ENCODE measurements around the gene FRG2C. TPM values are rescaled to one million over a fixed set of nuclear protein-coding genes. Genes with fewer than 3 reads are reported as not detected.
"Not testable (repeated sequence)": the region's sequence is repeated elsewhere in the genome, so short reads cannot be mapped to it uniquely, and the experiment has no call there.

FRG2C gene
- total RNA-seq: not detected in 3 replicates
- long read RNA-seq: 0 reads

GRCh38 chr3:75664028-75664427 lies at the start of gene FRG2C:
FRG2C (plus strand) TSS chr3:75664328; CDS start chr3:75664380, 52 bp downstream.
- Mint-ChIP-seq H3K27me3 (ENCODE audit: low read depth) (peaks cover 24% of the 10 kb centered on the region), H3K9me3 (ENCODE audit: low read depth) (peaks cover 26% of the 10 kb centered on the region)
- not testable (repeated sequence) for DNase-seq (ENCODE audit: low spot score); H3K4me3 Mint-ChIP-seq (ENCODE audit: unreplicated experiment); H3K27ac Mint-ChIP-seq (ENCODE audit: unreplicated experiment); H3K36me3 Mint-ChIP-seq (ENCODE audit: low read depth); H3K4me1 Mint-ChIP-seq (ENCODE audit: low read depth)

- not testable (repeated sequence) for H3K36me3 Mint-ChIP-seq (ENCODE audit: low read depth); H3K27me3 Mint-ChIP-seq (ENCODE audit: low read depth); DNase-seq (ENCODE audit: low spot score); H3K9me3 Mint-ChIP-seq (ENCODE audit: low read depth); H3K4me1 Mint-ChIP-seq (ENCODE audit: low read depth); H3K27ac Mint-ChIP-seq (ENCODE audit: unreplicated experiment)
- H3K4me3 Mint-ChIP-seq (ENCODE audit: unreplicated experiment): peak overlapping the region; percentile 67
Measured at GRCh38 chr3:75618666-75619305, 45.3 kb upstream of the FRG2C start.

GRCh38 chr3:75619481-75620031 lies 44.6 kb upstream of the FRG2C start:
- H3K36me3 Mint-ChIP-seq (ENCODE audit: low read depth); H3K27me3 Mint-ChIP-seq (ENCODE audit: low read depth); H3K4me1 Mint-ChIP-seq (ENCODE audit: low read depth); DNase-seq (ENCODE audit: low spot score); H3K9me3 Mint-ChIP-seq (ENCODE audit: low read depth): not testable (repeated sequence)
- TF ChIP-seq CTCF (IDR thresholded peaks at IDR 0.05): peak; percentile 41
- Mint-ChIP-seq H3K4me3 (ENCODE audit: unreplicated experiment) (peak overlapping the region; percentile 64), H3K27ac (ENCODE audit: unreplicated experiment) (peak overlapping the region; percentile 23)

DNA sequence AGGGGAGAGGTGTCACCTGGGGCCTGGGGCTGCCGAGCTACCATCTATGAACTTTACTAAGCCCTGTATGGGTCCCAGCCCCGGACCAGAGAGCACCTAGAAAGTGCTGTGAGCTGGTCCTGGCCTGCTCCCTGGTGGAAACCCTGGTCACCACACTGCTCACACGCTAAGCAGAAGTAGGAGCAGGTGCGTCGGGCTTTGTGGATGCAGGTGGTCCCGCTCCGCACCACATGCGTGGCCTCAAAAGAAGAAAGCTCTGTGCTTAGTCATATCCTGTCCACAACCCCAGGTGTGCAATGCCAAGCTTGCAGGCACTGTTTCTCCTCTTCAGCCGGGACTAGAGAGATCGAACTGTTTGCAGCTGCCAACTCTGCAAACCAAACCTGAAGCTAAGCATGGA lies 42.4 kb upstream of the FRG2C start:
- H3K4me1 Mint-ChIP-seq (ENCODE audit: low read depth); H3K27me3 Mint-ChIP-seq (ENCODE audit: low read depth); H3K4me3 Mint-ChIP-seq (ENCODE audit: unreplicated experiment); H3K27ac Mint-ChIP-seq (ENCODE audit: unreplicated experiment); H3K9me3 Mint-ChIP-seq (ENCODE audit: low read depth); H3K36me3 Mint-ChIP-seq (ENCODE audit: low read depth); DNase-seq (ENCODE audit: low spot score): not testable (repeated sequence)

DNA sequence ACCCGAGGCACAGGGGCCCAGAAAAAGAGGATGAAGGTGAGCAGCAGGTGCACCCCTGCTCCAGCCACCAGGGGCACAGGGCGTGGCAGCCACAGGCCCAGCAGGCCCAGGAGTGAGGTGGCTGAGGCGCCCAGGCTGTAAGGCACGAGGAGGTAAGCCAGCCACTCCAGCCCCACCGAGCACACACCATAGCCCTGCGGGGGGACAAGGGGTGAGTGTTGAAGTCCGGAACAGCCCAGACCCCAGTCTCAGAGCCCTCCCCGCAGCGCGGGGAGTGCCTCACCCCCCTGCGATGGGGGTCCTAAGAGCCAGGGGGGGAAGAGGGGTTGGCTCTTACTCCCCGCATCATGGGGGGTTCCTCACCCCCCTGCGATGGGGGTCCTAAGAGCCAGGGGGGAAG lies 40.5 kb upstream of the FRG2C start:
- H3K36me3 Mint-ChIP-seq (ENCODE audit: low read depth); DNase-seq (ENCODE audit: low spot score); H3K27me3 Mint-ChIP-seq (ENCODE audit: low read depth); H3K9me3 Mint-ChIP-seq (ENCODE audit: low read depth); H3K27ac Mint-ChIP-seq (ENCODE audit: unreplicated experiment); H3K4me1 Mint-ChIP-seq (ENCODE audit: low read depth); H3K4me3 Mint-ChIP-seq (ENCODE audit: unreplicated experiment): not testable (repeated sequence)

- H3K36me3 Mint-ChIP-seq (ENCODE audit: low read depth); H3K4me1 Mint-ChIP-seq (ENCODE audit: low read depth); H3K4me3 Mint-ChIP-seq (ENCODE audit: unreplicated experiment); H3K27me3 Mint-ChIP-seq (ENCODE audit: low read depth); DNase-seq (ENCODE audit: low spot score); H3K9me3 Mint-ChIP-seq (ENCODE audit: low read depth); H3K27ac Mint-ChIP-seq (ENCODE audit: unreplicated experiment): not testable (repeated sequence)
Measured at GRCh38 chr3:75630887-75631535, 33.1 kb upstream of the FRG2C start.

GRCh38 chr3:75631541-75631940 lies 32.6 kb upstream of the FRG2C start:
- no peaks in the 10 kb centered on the region for H3K9me3 Mint-ChIP-seq (ENCODE audit: low read depth)
- DNase-seq (ENCODE audit: low spot score): no peak
- H3K4me3 Mint-ChIP-seq (ENCODE audit: unreplicated experiment): no peak overlapping the region
- TF ChIP-seq CTCF (IDR thresholded peaks at IDR 0.05): no peak
- H3K27me3 Mint-ChIP-seq (ENCODE audit: low read depth): no peaks in the 10 kb centered on the region
- no peaks in the 10 kb centered on the region for H3K36me3 Mint-ChIP-seq (ENCODE audit: low read depth)
- H3K27ac Mint-ChIP-seq (ENCODE audit: unreplicated experiment): no peak overlapping the region
- H3K4me1 Mint-ChIP-seq (ENCODE audit: low read depth): no peaks in the 10 kb centered on the region

GRCh38 chr3:75638947-75639346 lies 25.2 kb upstream of the FRG2C start:
- not testable (repeated sequence) for H3K27me3 Mint-ChIP-seq (ENCODE audit: low read depth); H3K36me3 Mint-ChIP-seq (ENCODE audit: low read depth); H3K4me3 Mint-ChIP-seq (ENCODE audit: unreplicated experiment); H3K27ac Mint-ChIP-seq (ENCODE audit: unreplicated experiment); DNase-seq (ENCODE audit: low spot score); H3K9me3 Mint-ChIP-seq (ENCODE audit: low read depth)
- H3K4me1 Mint-ChIP-seq (ENCODE audit: low read depth): peaks cover 20% of the 10 kb centered on the region

DNA sequence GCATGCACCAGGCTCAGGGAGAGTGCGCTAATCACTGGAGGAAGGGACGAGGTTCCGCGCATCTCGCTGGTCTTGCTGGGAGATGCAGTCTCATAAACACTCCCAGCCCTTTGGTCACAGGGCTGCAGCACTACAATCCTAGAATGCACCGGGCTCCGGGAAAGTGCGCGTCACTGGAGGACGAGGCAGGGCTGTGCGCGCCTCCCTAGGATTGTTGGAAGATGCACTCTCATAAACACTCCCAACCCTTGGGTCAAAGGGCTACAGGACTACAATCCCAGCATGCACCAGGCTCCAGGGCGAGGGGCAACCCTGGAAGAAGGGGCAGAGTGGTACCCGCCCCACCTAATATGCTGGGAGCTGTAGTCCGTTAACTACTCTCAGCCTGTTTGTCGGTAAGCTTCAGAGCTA lies 23.0 kb upstream of the FRG2C start:
- not testable (repeated sequence) for H3K36me3 Mint-ChIP-seq (ENCODE audit: low read depth); H3K9me3 Mint-ChIP-seq (ENCODE audit: low read depth); DNase-seq (ENCODE audit: low spot score); H3K27me3 Mint-ChIP-seq (ENCODE audit: low read depth)
- Mint-ChIP-seq H3K27ac (ENCODE audit: unreplicated experiment) (peak overlapping the region; percentile 70), H3K4me3 (ENCODE audit: unreplicated experiment) (peak overlapping the region; percentile 88), H3K4me1 (ENCODE audit: low read depth) (peaks cover 20% of the 10 kb centered on the region)

Measured in chondrocyte (in vitro differentiated cells).